Mammary epithelial cell (primary cell): Measurements from ENCODE around the gene EVC.

Source experiments
- CTCF ChIP-seq, 2 donors: IDR thresholded peaks in 1 of 2; conservative IDR thresholded peaks in 1 of 2; 2 replicates each; pipeline ENCODE4 v1.5.1; 2011 to 2012; ENCODE audit warnings: inconsistent platforms in 2 of 2, low read length in 2 of 2, mild to moderate bottlenecking in 2 of 2, control low read depth in 1 of 2, low read depth in 1 of 2; ENCODE audit not compliant: insufficient read depth in 1 of 2; ENCODE audit errors: extremely low read depth in 1 of 2
- EZH2 ChIP-seq: IDR thresholded peaks from 2 replicates; pipeline ENCODE4 v1.6.1; 2012; ENCODE audit warnings: low read length, inconsistent platforms, borderline replicate concordance

GRCh38 chr4:5757536-5757935 is 46.5 kb downstream of the EVC start:
- TF ChIP-seq CTCF (conservative IDR thresholded peaks at IDR 0.05 in 1 of 2, IDR thresholded peaks at IDR 0.05 in 1 of 2; ENCODE audit: extremely low read depth in 1 of 2, insufficient read depth in 1 of 2, low read depth in 1 of 2, low read length in 2 of 2) (no peak), EZH2 (no peak)
